ENCODE results near the gene POMZP3. TPM values are rescaled to one million over a fixed set of nuclear protein-coding genes. Genes with fewer than 3 reads are reported as not detected.
"Not testable (repeated sequence)": the region's sequence is repeated elsewhere in the genome, so short reads cannot be mapped to it uniquely, and the experiment has no call there.

POMZP3 gene
- total RNA-seq, 1 experiment from 2014 or later = 20.1 TPM

DNA sequence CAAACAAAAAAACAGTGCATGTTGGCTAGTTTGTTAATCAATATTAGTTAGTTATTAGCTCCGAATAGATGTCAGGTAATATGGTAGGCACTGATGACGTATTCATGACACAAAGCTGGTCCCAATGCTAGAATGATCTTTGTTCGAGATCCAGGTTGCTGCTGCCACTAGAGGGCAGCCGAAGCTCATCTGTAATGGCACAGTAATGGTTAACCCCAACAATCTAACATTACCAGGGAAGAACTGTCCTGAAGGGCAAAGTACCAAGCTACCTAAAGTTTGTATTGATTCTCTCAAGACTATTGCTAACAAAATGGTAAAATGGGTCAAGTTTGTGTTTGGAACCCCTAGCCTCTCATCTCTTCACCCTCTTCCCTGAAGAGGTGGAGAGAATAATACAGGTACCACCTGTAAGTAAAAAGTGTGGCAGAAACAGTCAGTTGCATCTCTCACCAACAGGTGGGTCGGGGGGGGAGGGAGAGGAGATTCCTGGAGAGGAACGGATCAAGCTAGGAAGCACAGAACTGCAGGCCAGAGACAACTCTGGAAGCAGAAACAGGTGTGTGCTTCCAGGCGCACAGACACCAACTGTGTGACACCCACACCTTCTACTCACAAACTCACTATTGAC, 10.1 kb upstream of the POMZP3 start:
- DNase-seq (ENCODE audit: low read depth, low spot score); H4K20me1 ChIP-seq (ENCODE audit: insufficient read depth); POLR2A ChIA-PET; H3K9me3 ChIP-seq (ENCODE audit: control insufficient read depth in 1 of 2, insufficient read depth in 1 of 2, low read depth in 1 of 2, low read length in 2 of 2); H3K9ac ChIP-seq (ENCODE audit: low read length); RAD21 ChIA-PET (ENCODE audit: low non-redundant PET in 1 of 2, low total read pairs in 2 of 2, uncharacterized antibody in 2 of 2, unreplicated experiment in 2 of 2); intact Hi-C loops (cut with micrococcal nuclease); H3K79me2 ChIP-seq (ENCODE audit: insufficient read depth, low read length); H3K4me1 ChIP-seq (ENCODE audit: control insufficient read depth in 1 of 2, insufficient read depth in 2 of 2, low read length in 2 of 2); H3K36me3 ChIP-seq (ENCODE audit: control insufficient read depth in 1 of 2, insufficient read depth in 2 of 2, low read length in 2 of 2); H3K9me2 ChIP-seq (ENCODE audit: insufficient read depth); H3K4me3 ChIP-seq (replicated peaks in 1 of 2; ENCODE audit: low read depth in 1 of 2, low read length in 2 of 2); H3K27me3 ChIP-seq (ENCODE audit: insufficient read depth, low read length); H3K27ac ChIP-seq (ENCODE audit: low read depth, low read length); H3K4me2 ChIP-seq (ENCODE audit: low read length); H2AFZ ChIP-seq (ENCODE audit: low read depth, low read length, poor library complexity, severe bottlenecking); BruUV-seq (replicated peaks): not testable (repeated sequence)
- ATAC-seq = peak; percentile 95
- CTCF ChIA-PET = interaction anchor here (1.6 kb wide), 1 partner anchor 476 kb away, joined by 6 read pairs; no protein-coding TSS in a partner anchor
- TF ChIP-seq RAD21 (IDR thresholded peaks at IDR 0.05; ENCODE audit: low read depth) = peak; percentile 53
- TF ChIP-seq, protein P1, sequence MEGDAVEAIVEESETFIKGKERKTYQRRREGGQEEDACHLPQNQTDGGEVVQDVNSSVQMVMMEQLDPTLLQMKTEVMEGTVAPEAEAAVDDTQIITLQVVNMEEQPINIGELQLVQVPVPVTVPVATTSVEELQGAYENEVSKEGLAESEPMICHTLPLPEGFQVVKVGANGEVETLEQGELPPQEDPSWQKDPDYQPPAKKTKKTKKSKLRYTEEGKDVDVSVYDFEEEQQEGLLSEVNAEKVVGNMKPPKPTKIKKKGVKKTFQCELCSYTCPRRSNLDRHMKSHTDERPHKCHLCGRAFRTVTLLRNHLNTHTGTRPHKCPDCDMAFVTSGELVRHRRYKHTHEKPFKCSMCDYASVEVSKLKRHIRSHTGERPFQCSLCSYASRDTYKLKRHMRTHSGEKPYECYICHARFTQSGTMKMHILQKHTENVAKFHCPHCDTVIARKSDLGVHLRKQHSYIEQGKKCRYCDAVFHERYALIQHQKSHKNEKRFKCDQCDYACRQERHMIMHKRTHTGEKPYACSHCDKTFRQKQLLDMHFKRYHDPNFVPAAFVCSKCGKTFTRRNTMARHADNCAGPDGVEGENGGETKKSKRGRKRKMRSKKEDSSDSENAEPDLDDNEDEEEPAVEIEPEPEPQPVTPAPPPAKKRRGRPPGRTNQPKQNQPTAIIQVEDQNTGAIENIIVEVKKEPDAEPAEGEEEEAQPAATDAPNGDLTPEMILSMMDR (IDR thresholded peaks at IDR 0.05 in 2 of 3, conservative IDR thresholded peaks at IDR 0.05 in 1 of 3; ENCODE audit: borderline replicate concordance in 1 of 3, insufficient read depth in 1 of 3, low read depth in 2 of 3, low read length in 2 of 3) = peak; percentile 27 to 47 (median 27); a peak in 4 of 6 replicates

- H4K20me1 ChIP-seq (ENCODE audit: insufficient read depth); H3K4me1 ChIP-seq (ENCODE audit: control insufficient read depth in 1 of 2, insufficient read depth in 2 of 2, low read length in 2 of 2); CTCF ChIA-PET; BruUV-seq (replicated peaks); DNase-seq (ENCODE audit: low read depth, low spot score); intact Hi-C loops (cut with micrococcal nuclease); H3K9me3 ChIP-seq (ENCODE audit: control insufficient read depth in 1 of 2, insufficient read depth in 1 of 2, low read depth in 1 of 2, low read length in 2 of 2); POLR2A ChIA-PET; H3K79me2 ChIP-seq (ENCODE audit: insufficient read depth, low read length); H3K27me3 ChIP-seq (ENCODE audit: insufficient read depth, low read length); H2AFZ ChIP-seq (ENCODE audit: low read depth, low read length, poor library complexity, severe bottlenecking); RAD21 ChIA-PET (ENCODE audit: low non-redundant PET in 1 of 2, low total read pairs in 2 of 2, uncharacterized antibody in 2 of 2, unreplicated experiment in 2 of 2); H3K36me3 ChIP-seq (ENCODE audit: control insufficient read depth in 1 of 2, insufficient read depth in 2 of 2, low read length in 2 of 2); H3K9me2 ChIP-seq (ENCODE audit: insufficient read depth): not testable (repeated sequence)
- H3K4me3 ChIP-seq (replicated peaks in 1 of 2; ENCODE audit: low read depth in 1 of 2, low read length in 2 of 2) = peak overlapping the region; percentile 55 to 61
- H3K27ac ChIP-seq (ENCODE audit: low read depth, low read length) = peak overlapping the region; percentile 51; the same call in 1 of the 2 replicates
- H3K9ac ChIP-seq (ENCODE audit: low read length) = peak overlapping the region; percentile 66
- ATAC-seq = peak; percentile 71
- H3K4me2 ChIP-seq (ENCODE audit: low read length) = peak overlapping the region; percentile 71
Measured at GRCh38 chr7:76626581-76626980, 498 bp downstream of the POMZP3 start.

GRCh38 chr7:76619439-76620190, 7.5 kb downstream of the POMZP3 start:
- POLR2A ChIA-PET; H3K4me2 ChIP-seq (ENCODE audit: low read length); H3K4me3 ChIP-seq (replicated peaks in 1 of 2; ENCODE audit: low read depth in 1 of 2, low read length in 2 of 2); H2AFZ ChIP-seq (ENCODE audit: low read depth, low read length, poor library complexity, severe bottlenecking); BruUV-seq (replicated peaks); H3K9ac ChIP-seq (ENCODE audit: low read length); H3K9me2 ChIP-seq (ENCODE audit: insufficient read depth); H4K20me1 ChIP-seq (ENCODE audit: insufficient read depth); intact Hi-C loops (cut with micrococcal nuclease); H3K36me3 ChIP-seq (ENCODE audit: control insufficient read depth in 1 of 2, insufficient read depth in 2 of 2, low read length in 2 of 2); H3K9me3 ChIP-seq (ENCODE audit: control insufficient read depth in 1 of 2, insufficient read depth in 1 of 2, low read depth in 1 of 2, low read length in 2 of 2); RAD21 ChIA-PET (ENCODE audit: low non-redundant PET in 1 of 2, low total read pairs in 2 of 2, uncharacterized antibody in 2 of 2, unreplicated experiment in 2 of 2); CTCF ChIA-PET; H3K27me3 ChIP-seq (ENCODE audit: insufficient read depth, low read length); H3K27ac ChIP-seq (ENCODE audit: low read depth, low read length); H3K4me1 ChIP-seq (ENCODE audit: control insufficient read depth in 1 of 2, insufficient read depth in 2 of 2, low read length in 2 of 2); DNase-seq (ENCODE audit: low read depth, low spot score); H3K79me2 ChIP-seq (ENCODE audit: insufficient read depth, low read length): not testable (repeated sequence)
- ATAC-seq = peak; percentile 93

DNA sequence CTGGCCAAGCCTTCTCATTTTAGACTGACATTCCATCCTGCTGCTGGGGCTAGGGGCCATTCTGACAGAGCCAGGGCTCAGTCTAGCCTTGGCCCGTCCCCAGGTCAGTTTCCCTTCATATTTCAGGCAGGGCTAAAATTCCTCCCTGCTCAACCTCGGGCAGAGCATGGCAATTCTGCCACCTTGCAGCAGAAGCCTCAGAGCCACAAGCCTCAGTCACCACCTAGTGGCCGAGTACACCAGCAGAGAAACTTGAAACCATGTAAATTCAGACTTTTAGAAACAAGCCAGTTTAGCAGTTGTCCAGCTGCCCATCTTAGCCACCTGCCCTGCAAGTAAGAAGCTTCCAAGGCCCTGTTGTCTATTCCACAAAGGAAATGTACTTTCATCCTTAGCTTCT, 13.3 kb downstream of the POMZP3 start:
- H3K9me2 ChIP-seq (ENCODE audit: insufficient read depth); H3K27me3 ChIP-seq (ENCODE audit: insufficient read depth, low read length); CTCF ChIA-PET; H3K4me3 ChIP-seq (replicated peaks in 1 of 2; ENCODE audit: low read depth in 1 of 2, low read length in 2 of 2); RAD21 ChIA-PET (ENCODE audit: low non-redundant PET in 1 of 2, low total read pairs in 2 of 2, uncharacterized antibody in 2 of 2, unreplicated experiment in 2 of 2); H4K20me1 ChIP-seq (ENCODE audit: insufficient read depth); POLR2A ChIA-PET; H3K9ac ChIP-seq (ENCODE audit: low read length); H3K4me1 ChIP-seq (ENCODE audit: control insufficient read depth in 1 of 2, insufficient read depth in 2 of 2, low read length in 2 of 2); BruUV-seq (replicated peaks); H2AFZ ChIP-seq (ENCODE audit: low read depth, low read length, poor library complexity, severe bottlenecking); H3K9me3 ChIP-seq (ENCODE audit: control insufficient read depth in 1 of 2, insufficient read depth in 1 of 2, low read depth in 1 of 2, low read length in 2 of 2); H3K36me3 ChIP-seq (ENCODE audit: control insufficient read depth in 1 of 2, insufficient read depth in 2 of 2, low read length in 2 of 2); H3K27ac ChIP-seq (ENCODE audit: low read depth, low read length); H3K79me2 ChIP-seq (ENCODE audit: insufficient read depth, low read length); DNase-seq (ENCODE audit: low read depth, low spot score); intact Hi-C loops (cut with micrococcal nuclease); H3K4me2 ChIP-seq (ENCODE audit: low read length): not testable (repeated sequence)
- peak; percentile 41 for ATAC-seq

Measured in HCT116 (cell line).